WTC11 (cell line): ENCODE data around the gene GPR22. TPM values are rescaled to one million over a fixed set of nuclear protein-coding genes. Genes with fewer than 3 reads are reported as not detected.

Experiments used
- ATAC-seq: fragments of 200-7000 bp; cut with Tn5 transposase; 2 replicates; pipeline ENCODE4 v1.10.0; 2021; ENCODE audit warnings: mild to moderate bottlenecking, moderate library complexity
- CTCF ChIA-PET: fragments of 300-600 bp; sonication (Branson Sonifier 250); formaldehyde crosslinking; loops from one replicate; lab custom pipeline; 2021; ENCODE audit warnings: antibody characterized with exemption; lab: Charles Lee
- POLR2A ChIA-PET: fragments of 350-600 bp; sonication (Branson Sonifier 250); formaldehyde crosslinking; loops from one replicate; lab custom pipeline; 2021; ENCODE audit warnings: antibody characterized with exemption; lab: Charles Lee
- DNase-seq: peaks from one replicate; pipeline ENCODE4 v3.0.0; 2021; ENCODE audit warnings: low spot score
- H3K27ac Mint-ChIP-seq: 2 replicates; pipeline ENCODE4 v1.8.0; 2021; ENCODE audit warnings: mixed read lengths
- H3K27me3 Mint-ChIP-seq: 2 replicates; pipeline ENCODE4 v1.8.0; 2021; ENCODE audit warnings: low read depth, mild to moderate bottlenecking, moderate library complexity, mixed read lengths
- H3K36me3 Mint-ChIP-seq: 2 replicates; pipeline ENCODE4 v1.8.0; 2021; ENCODE audit warnings: mixed read lengths
- H3K4me1 Mint-ChIP-seq: 2 replicates; pipeline ENCODE4 v1.8.0; 2022; ENCODE audit warnings: mixed read lengths
- H3K4me3 Mint-ChIP-seq: 2 replicates; pipeline ENCODE4 v1.8.0; 2021; ENCODE audit warnings: mild to moderate bottlenecking, moderate library complexity, mixed read lengths
- H3K9me3 Mint-ChIP-seq: 2 replicates; pipeline ENCODE4 v1.8.0; 2021; ENCODE audit warnings: mixed read lengths
- IRF2 ChIP-seq: sonication (generic); formaldehyde crosslinking; IDR thresholded peaks from 2 replicates; pipeline ENCODE4 v1.8.0; 2022; ENCODE audit warnings: low read depth, missing genetic modification reagents, borderline replicate concordance
- NR3C1 ChIP-seq: sonication (generic); formaldehyde crosslinking; conservative IDR thresholded peaks from 2 replicates; pipeline ENCODE4 v1.8.1; 2023; ENCODE audit warnings: low read depth, mild to moderate bottlenecking, missing genetic modification reagents
- PRRX2 ChIP-seq: fragments of 250-450 bp; sonication (Bioruptor Pico); IDR thresholded peaks from 2 replicates; pipeline ENCODE4 v1.8.0; 2021; ENCODE audit warnings: mild to moderate bottlenecking
- SMAD4 ChIP-seq: sonication (generic); formaldehyde crosslinking; IDR thresholded peaks from 2 replicates; pipeline ENCODE4 v1.8.0; 2022; ENCODE audit warnings: mild to moderate bottlenecking, missing genetic modification reagents
- TEAD4 ChIP-seq: sonication (generic); formaldehyde crosslinking; IDR thresholded peaks from 2 replicates; pipeline ENCODE4 v1.8.0; 2022; ENCODE audit warnings: mild to moderate bottlenecking, missing genetic modification reagents
- ZNF317 ChIP-seq: sonication (generic); formaldehyde crosslinking; IDR thresholded peaks from 2 replicates; pipeline ENCODE4 v1.8.1; 2023; ENCODE audit warnings: low read depth, mild to moderate bottlenecking, moderate library complexity, missing genetic modification reagents, borderline replicate concordance
- ZNF416 ChIP-seq: fragments of 250-450 bp; sonication (Bioruptor Pico); IDR thresholded peaks from 2 replicates; pipeline ENCODE4 v1.9.0; 2021; ENCODE audit warnings: mild to moderate bottlenecking, inconsistent platforms
- total RNA-seq: library from RNA; stranded (reverse); gene quantifications from 3 replicates; pipeline ENCODE4 v1.2.3, GENCODE V29; 2021
- TF ChIP-seq, protein P1 (sequence below): sonication (generic); formaldehyde crosslinking; IDR thresholded peaks from 2 replicates; pipeline ENCODE4 v1.8.1; 2022; ENCODE audit warnings: low read depth, missing genetic modification reagents, borderline replicate concordance
- TF ChIP-seq, protein P2 (sequence below): fragments of 250-450 bp; sonication (Bioruptor Pico); IDR thresholded peaks from 2 replicates; pipeline ENCODE4 v1.9.0; 2021; ENCODE audit warnings: mild to moderate bottlenecking
- TF ChIP-seq, protein P3 (sequence below): sonication (generic); formaldehyde crosslinking; IDR thresholded peaks from 2 replicates; pipeline ENCODE4 v1.8.0; 2022; ENCODE audit warnings: missing genetic modification reagents
- TF ChIP-seq, protein P4 (sequence below): sonication (generic); formaldehyde crosslinking; IDR thresholded peaks from 2 replicates; pipeline ENCODE4 v1.8.1; 2023; ENCODE audit warnings: mild to moderate bottlenecking, missing genetic modification reagents
- TF ChIP-seq, protein P5 (sequence below): sonication (generic); formaldehyde crosslinking; IDR thresholded peaks from 2 replicates; pipeline ENCODE4 v1.8.1; 2023; ENCODE audit warnings: mild to moderate bottlenecking, missing genetic modification reagents, moderate library complexity
- TF ChIP-seq, protein P6 (sequence below): sonication (generic); formaldehyde crosslinking; IDR thresholded peaks from 2 replicates; pipeline ENCODE4 v1.8.1; 2023; ENCODE audit warnings: mild to moderate bottlenecking, missing genetic modification reagents
- TF ChIP-seq, protein P7 (sequence below): fragments of 200-600 bp; IDR thresholded peaks from 2 replicates; pipeline ENCODE4 v1.8.0; 2022; ENCODE audit warnings: antibody characterized with exemption
- TF ChIP-seq, protein P8 (sequence below): sonication (generic); formaldehyde crosslinking; IDR thresholded peaks from 2 replicates; pipeline ENCODE4 v1.8.1; 2023; ENCODE audit warnings: mild to moderate bottlenecking, missing genetic modification reagents, moderate library complexity

The GPR22 gene
- total RNA-seq, 1 experiment from 2014 or later: not detected

DNA sequence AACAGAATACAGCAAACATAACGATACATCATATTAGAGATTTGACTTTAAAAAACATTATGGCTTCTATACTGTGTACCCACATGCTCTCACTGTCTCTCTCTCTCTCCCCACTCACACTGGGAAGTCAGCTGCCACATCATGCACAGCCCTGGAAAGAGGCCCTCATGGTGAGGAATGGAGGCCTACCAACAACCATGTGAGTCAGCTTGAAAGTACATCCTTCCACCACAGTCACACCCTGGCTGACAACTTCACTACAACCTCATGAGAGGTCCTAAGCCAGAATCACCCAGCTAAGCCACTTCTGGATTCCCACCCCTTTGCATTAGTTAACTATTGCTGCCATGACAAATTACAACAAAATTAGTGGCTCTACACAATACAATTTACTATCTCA is 23.3 kb upstream of the GPR22 start (continued):
- TF ChIP-seq, protein P1, sequence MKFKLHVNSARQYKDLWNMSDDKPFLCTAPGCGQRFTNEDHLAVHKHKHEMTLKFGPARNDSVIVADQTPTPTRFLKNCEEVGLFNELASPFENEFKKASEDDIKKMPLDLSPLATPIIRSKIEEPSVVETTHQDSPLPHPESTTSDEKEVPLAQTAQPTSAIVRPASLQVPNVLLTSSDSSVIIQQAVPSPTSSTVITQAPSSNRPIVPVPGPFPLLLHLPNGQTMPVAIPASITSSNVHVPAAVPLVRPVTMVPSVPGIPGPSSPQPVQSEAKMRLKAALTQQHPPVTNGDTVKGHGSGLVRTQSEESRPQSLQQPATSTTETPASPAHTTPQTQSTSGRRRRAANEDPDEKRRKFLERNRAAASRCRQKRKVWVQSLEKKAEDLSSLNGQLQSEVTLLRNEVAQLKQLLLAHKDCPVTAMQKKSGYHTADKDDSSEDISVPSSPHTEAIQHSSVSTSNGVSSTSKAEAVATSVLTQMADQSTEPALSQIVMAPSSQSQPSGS (CRISPR knock-in tag): no peak
- TF ChIP-seq PRRX2 (CRISPR knock-in tag) (no peak), TEAD4 (CRISPR knock-in tag) (no peak), NR3C1 (CRISPR knock-in tag) (no peak)
- TF ChIP-seq, protein P2, sequence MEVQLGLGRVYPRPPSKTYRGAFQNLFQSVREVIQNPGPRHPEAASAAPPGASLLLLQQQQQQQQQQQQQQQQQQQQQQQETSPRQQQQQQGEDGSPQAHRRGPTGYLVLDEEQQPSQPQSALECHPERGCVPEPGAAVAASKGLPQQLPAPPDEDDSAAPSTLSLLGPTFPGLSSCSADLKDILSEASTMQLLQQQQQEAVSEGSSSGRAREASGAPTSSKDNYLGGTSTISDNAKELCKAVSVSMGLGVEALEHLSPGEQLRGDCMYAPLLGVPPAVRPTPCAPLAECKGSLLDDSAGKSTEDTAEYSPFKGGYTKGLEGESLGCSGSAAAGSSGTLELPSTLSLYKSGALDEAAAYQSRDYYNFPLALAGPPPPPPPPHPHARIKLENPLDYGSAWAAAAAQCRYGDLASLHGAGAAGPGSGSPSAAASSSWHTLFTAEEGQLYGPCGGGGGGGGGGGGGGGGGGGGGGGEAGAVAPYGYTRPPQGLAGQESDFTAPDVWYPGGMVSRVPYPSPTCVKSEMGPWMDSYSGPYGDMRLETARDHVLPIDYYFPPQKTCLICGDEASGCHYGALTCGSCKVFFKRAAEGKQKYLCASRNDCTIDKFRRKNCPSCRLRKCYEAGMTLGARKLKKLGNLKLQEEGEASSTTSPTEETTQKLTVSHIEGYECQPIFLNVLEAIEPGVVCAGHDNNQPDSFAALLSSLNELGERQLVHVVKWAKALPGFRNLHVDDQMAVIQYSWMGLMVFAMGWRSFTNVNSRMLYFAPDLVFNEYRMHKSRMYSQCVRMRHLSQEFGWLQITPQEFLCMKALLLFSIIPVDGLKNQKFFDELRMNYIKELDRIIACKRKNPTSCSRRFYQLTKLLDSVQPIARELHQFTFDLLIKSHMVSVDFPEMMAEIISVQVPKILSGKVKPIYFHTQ (CRISPR knock-in tag): no peak
- TF ChIP-seq, protein P3, sequence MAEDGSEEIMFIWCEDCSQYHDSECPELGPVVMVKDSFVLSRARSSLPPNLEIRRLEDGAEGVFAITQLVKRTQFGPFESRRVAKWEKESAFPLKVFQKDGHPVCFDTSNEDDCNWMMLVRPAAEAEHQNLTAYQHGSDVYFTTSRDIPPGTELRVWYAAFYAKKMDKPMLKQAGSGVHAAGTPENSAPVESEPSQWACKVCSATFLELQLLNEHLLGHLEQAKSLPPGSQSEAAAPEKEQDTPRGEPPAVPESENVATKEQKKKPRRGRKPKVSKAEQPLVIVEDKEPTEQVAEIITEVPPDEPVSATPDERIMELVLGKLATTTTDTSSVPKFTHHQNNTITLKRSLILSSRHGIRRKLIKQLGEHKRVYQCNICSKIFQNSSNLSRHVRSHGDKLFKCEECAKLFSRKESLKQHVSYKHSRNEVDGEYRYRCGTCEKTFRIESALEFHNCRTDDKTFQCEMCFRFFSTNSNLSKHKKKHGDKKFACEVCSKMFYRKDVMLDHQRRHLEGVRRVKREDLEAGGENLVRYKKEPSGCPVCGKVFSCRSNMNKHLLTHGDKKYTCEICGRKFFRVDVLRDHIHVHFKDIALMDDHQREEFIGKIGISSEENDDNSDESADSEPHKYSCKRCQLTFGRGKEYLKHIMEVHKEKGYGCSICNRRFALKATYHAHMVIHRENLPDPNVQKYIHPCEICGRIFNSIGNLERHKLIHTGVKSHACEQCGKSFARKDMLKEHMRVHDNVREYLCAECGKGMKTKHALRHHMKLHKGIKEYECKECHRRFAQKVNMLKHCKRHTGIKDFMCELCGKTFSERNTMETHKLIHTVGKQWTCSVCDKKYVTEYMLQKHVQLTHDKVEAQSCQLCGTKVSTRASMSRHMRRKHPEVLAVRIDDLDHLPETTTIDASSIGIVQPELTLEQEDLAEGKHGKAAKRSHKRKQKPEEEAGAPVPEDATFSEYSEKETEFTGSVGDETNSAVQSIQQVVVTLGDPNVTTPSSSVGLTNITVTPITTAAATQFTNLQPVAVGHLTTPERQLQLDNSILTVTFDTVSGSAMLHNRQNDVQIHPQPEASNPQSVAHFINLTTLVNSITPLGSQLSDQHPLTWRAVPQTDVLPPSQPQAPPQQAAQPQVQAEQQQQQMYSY (CRISPR knock-in tag): no peak
- TF ChIP-seq, protein P4, sequence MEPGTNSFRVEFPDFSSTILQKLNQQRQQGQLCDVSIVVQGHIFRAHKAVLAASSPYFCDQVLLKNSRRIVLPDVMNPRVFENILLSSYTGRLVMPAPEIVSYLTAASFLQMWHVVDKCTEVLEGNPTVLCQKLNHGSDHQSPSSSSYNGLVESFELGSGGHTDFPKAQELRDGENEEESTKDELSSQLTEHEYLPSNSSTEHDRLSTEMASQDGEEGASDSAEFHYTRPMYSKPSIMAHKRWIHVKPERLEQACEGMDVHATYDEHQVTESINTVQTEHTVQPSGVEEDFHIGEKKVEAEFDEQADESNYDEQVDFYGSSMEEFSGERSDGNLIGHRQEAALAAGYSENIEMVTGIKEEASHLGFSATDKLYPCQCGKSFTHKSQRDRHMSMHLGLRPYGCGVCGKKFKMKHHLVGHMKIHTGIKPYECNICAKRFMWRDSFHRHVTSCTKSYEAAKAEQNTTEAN (CRISPR knock-in tag): no peak

DNA sequence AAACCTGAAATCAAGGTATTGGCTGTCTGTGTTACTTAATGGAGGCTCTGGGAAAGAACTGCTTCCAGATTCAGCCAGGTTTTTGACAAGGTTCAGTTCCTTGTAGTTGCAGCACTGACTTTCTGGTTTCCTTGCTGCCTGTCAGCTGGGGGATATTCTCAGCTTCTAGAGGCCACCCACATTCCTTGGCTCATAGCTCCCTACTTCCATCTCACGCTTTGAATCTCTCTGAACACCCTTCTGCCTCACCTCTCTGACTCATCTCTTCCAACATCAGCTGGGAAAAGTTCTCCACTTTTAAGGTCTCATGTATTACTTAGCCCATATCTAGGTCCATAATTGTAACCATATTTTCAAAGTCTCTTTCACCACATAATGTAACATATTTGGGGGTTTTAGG is 22.9 kb upstream of the GPR22 start:
- POLR2A ChIA-PET: no interaction called here
- no peak for DNase-seq
- H3K27me3 Mint-ChIP-seq: no peaks in the 10 kb centered on the region
- TF ChIP-seq SMAD4 (CRISPR knock-in tag): no peak
- TF ChIP-seq, protein P5, sequence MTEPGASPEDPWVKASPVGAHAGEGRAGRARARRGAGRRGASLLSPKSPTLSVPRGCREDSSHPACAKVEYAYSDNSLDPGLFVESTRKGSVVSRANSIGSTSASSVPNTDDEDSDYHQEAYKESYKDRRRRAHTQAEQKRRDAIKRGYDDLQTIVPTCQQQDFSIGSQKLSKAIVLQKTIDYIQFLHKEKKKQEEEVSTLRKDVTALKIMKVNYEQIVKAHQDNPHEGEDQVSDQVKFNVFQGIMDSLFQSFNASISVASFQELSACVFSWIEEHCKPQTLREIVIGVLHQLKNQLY: no peak
- TF ChIP-seq, protein P2 (CRISPR knock-in tag): no peak
- TF ChIP-seq, protein P6, sequence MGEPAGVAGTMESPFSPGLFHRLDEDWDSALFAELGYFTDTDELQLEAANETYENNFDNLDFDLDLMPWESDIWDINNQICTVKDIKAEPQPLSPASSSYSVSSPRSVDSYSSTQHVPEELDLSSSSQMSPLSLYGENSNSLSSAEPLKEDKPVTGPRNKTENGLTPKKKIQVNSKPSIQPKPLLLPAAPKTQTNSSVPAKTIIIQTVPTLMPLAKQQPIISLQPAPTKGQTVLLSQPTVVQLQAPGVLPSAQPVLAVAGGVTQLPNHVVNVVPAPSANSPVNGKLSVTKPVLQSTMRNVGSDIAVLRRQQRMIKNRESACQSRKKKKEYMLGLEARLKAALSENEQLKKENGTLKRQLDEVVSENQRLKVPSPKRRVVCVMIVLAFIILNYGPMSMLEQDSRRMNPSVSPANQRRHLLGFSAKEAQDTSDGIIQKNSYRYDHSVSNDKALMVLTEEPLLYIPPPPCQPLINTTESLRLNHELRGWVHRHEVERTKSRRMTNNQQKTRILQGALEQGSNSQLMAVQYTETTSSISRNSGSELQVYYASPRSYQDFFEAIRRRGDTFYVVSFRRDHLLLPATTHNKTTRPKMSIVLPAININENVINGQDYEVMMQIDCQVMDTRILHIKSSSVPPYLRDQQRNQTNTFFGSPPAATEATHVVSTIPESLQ (CRISPR knock-in tag): no peak
- no peak for TF ChIP-seq ZNF416 (CRISPR knock-in tag)
- TF ChIP-seq, protein P7, sequence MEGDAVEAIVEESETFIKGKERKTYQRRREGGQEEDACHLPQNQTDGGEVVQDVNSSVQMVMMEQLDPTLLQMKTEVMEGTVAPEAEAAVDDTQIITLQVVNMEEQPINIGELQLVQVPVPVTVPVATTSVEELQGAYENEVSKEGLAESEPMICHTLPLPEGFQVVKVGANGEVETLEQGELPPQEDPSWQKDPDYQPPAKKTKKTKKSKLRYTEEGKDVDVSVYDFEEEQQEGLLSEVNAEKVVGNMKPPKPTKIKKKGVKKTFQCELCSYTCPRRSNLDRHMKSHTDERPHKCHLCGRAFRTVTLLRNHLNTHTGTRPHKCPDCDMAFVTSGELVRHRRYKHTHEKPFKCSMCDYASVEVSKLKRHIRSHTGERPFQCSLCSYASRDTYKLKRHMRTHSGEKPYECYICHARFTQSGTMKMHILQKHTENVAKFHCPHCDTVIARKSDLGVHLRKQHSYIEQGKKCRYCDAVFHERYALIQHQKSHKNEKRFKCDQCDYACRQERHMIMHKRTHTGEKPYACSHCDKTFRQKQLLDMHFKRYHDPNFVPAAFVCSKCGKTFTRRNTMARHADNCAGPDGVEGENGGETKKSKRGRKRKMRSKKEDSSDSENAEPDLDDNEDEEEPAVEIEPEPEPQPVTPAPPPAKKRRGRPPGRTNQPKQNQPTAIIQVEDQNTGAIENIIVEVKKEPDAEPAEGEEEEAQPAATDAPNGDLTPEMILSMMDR: no peak
- TF ChIP-seq IRF2: no peak
- TF ChIP-seq, protein P8, sequence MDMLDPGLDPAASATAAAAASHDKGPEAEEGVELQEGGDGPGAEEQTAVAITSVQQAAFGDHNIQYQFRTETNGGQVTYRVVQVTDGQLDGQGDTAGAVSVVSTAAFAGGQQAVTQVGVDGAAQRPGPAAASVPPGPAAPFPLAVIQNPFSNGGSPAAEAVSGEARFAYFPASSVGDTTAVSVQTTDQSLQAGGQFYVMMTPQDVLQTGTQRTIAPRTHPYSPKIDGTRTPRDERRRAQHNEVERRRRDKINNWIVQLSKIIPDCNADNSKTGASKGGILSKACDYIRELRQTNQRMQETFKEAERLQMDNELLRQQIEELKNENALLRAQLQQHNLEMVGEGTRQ (CRISPR knock-in tag): no peak
- TF ChIP-seq ZNF317 (CRISPR knock-in tag): no peak
- TF ChIP-seq, all 79 proteins: peak for 0
- Mint-ChIP-seq H3K4me1 (no peaks in the 10 kb centered on the region), H3K36me3 (no peaks in the 10 kb centered on the region; the same call in 1 of the 2 replicates), H3K4me3 (no peak overlapping the region), H3K9me3 (no peaks in the 10 kb centered on the region; the same call in 1 of the 2 replicates), H3K27ac (no peak overlapping the region; the same call in 1 of the 2 replicates)
- CTCF ChIA-PET: no interaction called here
- no peak for ATAC-seq
